ENCODE measurements around the gene MEN1. TPM values are rescaled to one million over a fixed set of nuclear protein-coding genes. Genes with fewer than 3 reads are reported as not detected.
A peak's percentile ranks its signal among the peaks of the same experiment; 100 is the strongest.

The MEN1 gene
- total RNA-seq, 1 experiment from 2014 or later = 25.3 TPM

DNA sequence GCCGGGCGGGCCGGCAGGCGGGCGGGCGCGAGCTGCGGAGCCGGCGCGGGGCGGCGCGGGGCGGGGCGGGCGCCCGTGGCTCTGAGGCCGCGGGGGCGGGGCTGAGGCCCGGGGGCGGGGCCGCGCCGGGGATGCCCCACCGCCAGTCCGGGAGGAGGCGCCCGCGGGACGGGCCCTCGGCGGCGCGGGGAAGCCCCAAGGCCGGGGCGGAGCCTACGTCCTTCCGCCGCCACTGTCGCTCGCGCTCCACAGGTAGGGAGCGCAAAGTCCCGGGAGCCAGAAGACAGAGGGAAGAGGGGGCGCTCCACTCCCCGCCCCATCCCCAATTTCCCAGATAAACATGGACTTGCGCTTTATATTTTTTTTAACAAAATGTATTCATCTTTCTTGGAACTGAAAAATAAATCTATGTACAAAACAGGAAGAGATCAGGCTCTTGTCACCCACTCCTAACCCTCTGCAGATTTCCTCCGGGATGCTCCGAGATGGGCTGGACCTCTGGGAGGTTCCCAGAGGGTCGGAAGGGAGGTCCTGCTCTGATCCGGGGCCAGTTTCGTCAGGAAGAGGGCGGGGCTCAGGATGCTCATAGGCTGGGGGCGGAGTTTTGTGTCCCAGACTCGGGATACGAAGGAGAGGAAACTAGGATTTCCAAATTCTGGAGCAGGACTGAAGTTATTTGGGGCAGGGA is 7.0 kb downstream of the MEN1 start, which contains the start of gene MAP4K2:
Gene MAP4K2, minus strand, starts transcription at position 57 of the 688 bp plus-strand sequence. CDS start 65 bp downstream, outside the sequence.
- DNase-seq (ENCODE audit: low read depth) = peak; percentile 80

DNA sequence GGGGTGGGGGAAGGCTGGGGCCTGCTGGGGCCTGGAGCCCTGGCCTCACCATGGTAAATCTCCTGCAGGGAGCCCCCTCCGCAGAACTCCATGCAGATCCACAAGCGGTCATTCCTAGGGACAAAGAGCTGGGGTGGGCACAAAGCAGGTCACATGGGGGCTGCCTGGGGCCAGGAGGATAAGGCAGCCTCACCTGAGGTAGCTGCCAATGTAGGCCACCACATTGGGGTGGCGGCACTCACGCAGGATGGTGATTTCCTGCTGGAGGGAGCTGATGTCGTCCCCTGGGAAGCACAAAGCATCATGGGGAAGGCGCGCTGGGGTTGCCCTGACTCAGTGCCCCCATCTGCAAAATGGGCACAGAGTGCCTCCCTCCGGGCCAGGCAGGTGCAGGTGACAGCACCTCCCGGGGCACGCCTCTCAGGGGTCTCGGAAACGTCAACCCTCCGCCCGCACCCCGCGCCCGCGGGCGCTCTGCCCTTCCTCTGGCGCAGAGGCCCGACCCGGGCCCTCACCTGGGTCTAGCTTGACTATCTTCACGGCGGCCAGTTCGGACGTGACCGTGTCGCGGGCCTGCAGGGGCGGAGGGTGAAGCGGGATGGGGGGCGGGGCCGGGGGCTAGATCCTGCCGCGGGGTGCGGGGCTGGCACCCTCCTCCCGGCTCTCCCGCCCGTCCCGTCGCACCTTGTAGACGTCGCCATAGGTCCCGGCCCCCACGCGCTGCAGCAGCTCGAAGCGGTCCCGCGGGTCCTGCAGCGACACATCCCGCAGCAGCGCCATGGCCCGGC is 7.8 kb downstream of the MEN1 start:
- no peak for DNase-seq (ENCODE audit: low read depth)

GRCh38 chr11:64801561-64802369 is 8.6 kb downstream of the MEN1 start:
- no peak for DNase-seq (ENCODE audit: low read depth)

GRCh38 chr11:64801158-64801464 is 9.2 kb downstream of the MEN1 start:
- no peak for DNase-seq (ENCODE audit: low read depth)

- DNase-seq (ENCODE audit: low read depth) = no peak
These were observed 9.8 kb downstream of the MEN1 start for GRCh38 chr11:64800303-64801157.

DNA sequence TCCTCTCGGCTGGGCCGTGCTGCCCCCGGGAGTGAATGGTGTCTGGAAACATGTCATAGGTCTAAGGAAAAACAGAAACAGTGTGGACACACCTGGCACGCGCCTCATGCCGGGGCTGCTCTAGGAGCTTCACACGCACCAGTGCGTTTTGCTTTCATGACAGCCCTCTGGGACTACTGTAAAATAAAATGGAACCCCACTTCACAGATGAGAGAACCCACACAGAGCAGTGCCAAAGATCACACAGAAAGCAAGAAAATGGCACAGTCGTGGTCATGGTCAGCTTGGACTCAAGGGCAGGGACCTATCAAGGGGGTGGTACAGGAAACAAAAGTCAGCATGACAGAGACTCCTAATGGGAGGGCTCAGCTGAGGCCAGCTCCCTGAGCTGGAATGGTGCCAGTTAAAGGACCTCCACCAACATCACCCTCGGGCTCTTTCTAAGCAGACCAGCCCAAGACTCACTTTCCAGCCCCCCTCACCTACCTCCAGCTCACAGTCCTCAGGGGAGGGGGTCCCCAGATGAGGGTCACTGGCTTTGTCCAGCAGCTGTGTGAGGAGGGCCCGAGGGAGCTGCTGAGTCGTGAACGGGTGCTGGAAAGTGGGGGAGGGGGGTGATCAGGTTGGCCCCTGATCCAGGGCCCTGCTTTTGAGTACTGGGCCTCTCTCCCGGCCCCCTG is 10.6 kb downstream of the MEN1 start:
- no peak for DNase-seq (ENCODE audit: low read depth)

DNA sequence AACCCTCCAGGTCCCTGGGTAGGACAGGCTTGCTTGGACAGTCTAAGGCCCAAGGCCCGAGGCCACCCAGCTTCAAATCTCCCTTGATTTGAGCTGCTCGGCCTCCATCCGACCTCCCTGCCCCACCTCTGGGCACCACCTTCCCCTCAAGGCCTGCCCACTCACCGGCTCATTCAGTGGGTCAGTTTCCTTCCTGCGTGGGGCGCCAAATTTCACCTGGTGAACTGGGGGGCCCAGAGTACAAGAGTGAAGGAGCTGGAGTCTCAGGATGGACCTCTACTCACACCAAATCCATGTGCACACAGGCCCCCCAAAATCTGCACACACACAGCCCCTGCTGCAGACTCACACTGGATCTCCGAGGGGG is 11.1 kb downstream of the MEN1 start:
- no peak for DNase-seq (ENCODE audit: low read depth)

DNA sequence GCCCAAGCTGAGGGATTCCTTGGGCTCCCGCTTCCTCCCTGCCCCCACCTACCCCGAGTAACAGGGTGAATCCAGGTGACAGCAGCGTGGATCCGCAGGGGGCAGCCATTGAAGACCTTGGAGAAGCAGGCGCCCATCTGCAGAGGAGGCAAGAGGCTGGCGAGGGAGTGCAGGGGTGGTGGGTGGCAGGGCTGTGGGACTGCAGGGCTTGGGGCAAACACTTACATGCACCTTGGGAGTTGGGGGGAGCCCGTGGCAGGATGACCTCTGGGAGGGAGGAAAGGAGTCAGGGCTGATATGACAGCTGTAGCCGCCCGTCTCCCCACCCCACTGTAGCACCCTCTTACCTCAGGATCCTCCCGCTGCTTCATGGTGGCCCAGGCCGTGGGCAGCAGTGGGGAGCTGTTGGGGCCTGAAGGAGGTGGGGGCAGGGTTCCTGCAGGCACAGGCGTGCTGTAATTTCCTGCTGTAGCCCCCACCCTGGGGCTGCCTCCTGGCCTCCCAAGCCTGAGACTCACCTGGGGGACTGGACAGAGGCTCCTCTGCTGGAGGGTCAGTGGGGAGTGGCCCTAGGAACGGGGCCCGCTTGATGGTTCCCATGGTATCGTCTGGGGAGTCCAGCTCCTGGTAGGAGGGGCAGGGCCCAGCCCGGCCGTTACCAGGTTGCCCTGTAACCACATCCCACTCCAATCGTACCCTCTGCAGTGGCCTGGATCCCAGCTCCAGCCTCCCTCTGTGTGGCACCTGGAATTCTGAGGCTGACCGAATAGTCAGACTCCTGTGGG is 13.4 kb downstream of the MEN1 start:
- no peak for DNase-seq (ENCODE audit: low read depth)

GRCh38 chr11:64796047-64796756 is 14.1 kb downstream of the MEN1 start:
- DNase-seq (ENCODE audit: low read depth) = no peak

- no peak for DNase-seq (ENCODE audit: low read depth)
These were observed 15.8 kb downstream of the MEN1 start for GRCh38 chr11:64794526-64794925.

- no peak for DNase-seq (ENCODE audit: low read depth)
These were observed 16.8 kb downstream of the MEN1 start for GRCh38 chr11:64793271-64794160.

DNA sequence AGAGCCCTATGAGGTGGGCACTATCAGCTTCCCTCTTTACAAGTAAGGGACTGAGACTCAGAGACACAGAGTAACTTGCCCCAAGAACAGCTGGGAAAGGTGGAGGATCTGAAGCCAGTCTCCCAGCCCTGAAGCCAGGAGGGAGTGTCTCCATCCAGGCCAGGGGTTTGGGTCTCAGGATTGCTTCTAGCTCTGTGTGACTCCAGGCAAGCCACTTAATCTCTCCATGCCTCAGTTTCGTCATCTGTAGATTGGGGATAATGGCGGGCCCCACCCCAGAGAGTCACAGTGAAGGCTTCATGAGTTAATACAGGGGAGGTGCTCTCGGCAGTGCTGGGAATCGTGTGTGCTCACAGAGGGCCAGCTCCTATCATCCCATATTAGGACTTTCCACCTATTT is 17.9 kb downstream of the MEN1 start:
- DNase-seq (ENCODE audit: low read depth) = no peak

DNA sequence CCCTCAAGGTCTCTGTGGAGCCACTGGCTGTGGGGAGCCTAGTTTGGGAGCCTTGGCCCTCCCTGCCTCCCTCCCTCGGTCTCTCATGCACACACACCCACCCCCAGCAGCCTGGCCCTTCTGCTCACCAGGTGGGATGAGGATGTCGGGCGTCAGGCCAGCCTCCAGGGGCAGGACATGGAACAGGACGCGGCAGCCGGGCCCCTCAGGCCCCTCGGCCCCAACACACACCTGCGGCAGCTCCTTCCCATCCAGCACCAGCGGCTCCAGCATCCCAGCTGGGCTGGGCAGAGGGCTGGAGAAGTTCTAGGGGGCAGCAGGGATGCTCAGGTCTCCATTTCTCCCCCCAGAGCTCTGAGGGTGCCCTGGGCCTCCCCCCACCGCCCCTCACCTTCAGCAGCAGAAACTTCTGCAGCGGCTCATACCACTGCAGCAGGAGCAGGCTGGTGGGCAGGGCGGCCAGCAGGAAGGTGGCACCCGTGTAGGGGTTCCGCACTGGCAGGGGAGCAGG is 18.5 kb downstream of the MEN1 start:
- DNase-seq (ENCODE audit: low read depth) = no peak

DNA sequence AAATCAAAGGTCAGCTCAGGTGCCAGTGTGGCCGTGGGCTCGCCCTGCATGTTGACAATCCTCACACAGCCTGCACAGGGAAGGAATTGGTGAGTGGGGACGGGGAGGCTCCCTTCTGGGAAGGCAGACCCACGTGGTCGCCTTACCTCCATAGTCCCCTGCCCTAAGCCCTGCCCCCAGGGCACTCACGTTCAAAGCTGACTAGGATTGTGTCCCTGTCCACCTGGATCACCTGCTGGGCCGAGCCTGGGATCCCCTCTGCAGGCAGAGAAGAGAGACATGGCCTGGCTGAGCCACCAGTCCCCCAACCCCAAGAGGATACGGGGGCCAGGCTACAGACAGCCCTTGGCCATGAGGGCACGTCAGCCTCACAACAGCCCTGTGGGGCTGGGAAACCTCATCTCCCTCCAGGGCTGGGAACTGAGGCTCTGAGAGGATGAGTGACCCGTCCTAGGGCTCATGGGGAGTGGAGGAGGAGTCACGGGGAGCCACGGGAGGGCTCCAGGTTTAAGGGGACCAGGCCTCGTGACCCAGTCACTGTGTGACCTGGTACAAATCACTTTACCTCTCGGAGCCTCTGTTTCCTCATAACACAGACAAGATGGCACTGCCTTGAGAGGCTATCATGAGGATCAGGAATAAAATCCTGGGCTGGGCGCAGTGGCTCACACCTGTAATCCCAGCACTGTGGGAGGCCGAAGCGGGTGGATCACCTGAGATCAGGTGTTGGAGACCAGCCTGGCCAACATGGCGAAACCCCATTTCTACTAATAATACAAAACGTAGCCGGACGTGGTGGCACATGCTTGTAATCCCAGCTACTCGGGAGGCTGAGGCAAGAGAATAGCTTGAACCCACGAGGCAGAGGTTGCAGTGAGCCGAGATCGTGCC is 19.9 kb downstream of the MEN1 start:
- no peak for DNase-seq (ENCODE audit: low read depth)

DNA sequence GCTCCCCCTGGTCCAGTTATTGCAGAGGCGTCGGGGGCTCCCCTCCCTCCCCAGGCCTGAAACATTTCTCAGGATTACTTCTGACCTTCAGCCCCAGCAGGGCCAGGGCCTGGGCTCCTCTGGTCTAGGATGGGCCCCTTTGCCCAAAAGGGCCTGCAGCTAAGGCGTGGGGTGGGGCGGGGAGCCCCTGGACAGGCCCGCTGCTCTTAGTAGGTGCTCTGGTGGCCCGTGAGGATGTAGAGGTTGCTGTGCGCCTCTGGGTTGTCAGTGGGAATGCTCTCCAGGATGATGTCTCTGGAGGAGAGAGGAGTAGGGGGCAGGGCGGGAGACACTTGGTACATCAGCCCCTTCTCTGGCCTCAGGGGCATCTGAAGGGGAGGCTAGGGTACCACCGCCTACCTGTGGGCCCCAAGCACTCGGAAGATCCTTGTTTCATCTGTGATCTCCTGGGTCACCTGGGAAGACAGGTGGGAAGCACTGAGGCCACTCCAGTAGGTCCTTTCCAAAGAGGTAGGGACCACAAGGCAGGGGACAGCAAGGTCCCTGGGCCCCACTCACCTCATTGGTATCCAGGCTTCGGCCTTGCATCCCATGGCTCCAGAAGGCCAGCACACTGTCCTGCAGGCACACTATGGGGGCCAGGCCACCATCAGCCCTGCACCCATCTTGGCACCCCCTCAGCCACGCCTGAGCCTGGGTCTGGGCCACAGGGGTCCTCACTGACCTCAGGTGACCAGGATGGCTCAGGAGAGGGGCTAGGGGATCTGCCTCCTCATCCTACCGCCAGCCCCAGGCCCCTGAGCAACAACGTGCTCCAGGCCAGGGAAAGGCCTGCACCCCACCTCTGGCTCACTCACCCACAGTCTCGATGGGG is 20.8 kb downstream of the MEN1 start:
- no peak for DNase-seq (ENCODE audit: low read depth)

Data from LHCN-M2 (cell line).